GM20000 (cell line): ENCODE data around the gene NOSIP.

Experiments
- DNase-seq: peaks from one replicate; pipeline ENCODE4 v3.0.0; 2012; ENCODE audit warnings: low spot score
- TF ChIP-seq, protein P1 (sequence below): IDR thresholded peaks from 2 replicates; pipeline ENCODE4 v1.5.1; 2012; ENCODE audit warnings: mild to moderate bottlenecking, control low read depth; ENCODE audit errors: extremely low read depth, missing control alignments

Gene NOSIP

DNA sequence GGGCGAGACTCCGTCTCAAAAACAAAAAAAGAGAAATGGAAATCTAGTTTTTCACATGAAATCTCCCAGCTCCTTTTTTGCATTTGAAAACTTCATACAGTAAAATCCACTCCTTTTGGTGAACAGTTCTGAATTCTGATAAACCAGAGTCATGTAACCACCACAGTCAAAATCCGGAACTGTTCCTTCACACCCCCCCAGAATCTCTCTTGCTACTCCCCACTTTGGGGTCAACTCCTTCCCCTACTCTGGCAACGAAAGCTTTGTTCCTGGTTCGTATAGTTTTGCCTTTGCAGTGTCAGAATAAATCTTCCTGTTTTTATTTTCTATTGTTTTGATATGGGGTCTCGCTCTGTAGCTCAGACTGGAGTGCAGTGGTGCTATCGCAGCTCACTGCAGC lies 28.8 kb downstream of the NOSIP start:
- no peak for DNase-seq
- TF ChIP-seq, protein P1, sequence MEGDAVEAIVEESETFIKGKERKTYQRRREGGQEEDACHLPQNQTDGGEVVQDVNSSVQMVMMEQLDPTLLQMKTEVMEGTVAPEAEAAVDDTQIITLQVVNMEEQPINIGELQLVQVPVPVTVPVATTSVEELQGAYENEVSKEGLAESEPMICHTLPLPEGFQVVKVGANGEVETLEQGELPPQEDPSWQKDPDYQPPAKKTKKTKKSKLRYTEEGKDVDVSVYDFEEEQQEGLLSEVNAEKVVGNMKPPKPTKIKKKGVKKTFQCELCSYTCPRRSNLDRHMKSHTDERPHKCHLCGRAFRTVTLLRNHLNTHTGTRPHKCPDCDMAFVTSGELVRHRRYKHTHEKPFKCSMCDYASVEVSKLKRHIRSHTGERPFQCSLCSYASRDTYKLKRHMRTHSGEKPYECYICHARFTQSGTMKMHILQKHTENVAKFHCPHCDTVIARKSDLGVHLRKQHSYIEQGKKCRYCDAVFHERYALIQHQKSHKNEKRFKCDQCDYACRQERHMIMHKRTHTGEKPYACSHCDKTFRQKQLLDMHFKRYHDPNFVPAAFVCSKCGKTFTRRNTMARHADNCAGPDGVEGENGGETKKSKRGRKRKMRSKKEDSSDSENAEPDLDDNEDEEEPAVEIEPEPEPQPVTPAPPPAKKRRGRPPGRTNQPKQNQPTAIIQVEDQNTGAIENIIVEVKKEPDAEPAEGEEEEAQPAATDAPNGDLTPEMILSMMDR: no peak

DNA sequence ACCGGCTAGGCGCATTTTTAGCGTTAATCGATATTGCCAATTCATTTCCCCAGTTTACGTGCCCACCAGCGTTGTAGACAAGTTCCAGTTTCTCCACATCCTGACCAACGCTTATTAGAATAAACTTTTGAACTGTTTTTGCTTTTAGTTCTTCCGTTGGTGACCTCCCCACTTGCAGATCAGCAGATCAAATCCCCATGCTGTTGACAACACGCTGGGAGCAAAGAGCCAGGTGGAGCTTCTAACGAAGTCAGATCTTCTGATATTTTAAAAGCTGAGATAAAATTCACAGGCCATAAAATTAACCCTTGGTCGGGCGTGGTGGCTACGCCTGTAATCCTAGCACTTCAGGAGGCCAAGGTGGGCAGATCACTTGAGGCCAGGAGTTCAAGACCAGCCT lies 31.3 kb downstream of the NOSIP start:
- DNase-seq: no peak
- TF ChIP-seq, protein P1: no peak

DNA sequence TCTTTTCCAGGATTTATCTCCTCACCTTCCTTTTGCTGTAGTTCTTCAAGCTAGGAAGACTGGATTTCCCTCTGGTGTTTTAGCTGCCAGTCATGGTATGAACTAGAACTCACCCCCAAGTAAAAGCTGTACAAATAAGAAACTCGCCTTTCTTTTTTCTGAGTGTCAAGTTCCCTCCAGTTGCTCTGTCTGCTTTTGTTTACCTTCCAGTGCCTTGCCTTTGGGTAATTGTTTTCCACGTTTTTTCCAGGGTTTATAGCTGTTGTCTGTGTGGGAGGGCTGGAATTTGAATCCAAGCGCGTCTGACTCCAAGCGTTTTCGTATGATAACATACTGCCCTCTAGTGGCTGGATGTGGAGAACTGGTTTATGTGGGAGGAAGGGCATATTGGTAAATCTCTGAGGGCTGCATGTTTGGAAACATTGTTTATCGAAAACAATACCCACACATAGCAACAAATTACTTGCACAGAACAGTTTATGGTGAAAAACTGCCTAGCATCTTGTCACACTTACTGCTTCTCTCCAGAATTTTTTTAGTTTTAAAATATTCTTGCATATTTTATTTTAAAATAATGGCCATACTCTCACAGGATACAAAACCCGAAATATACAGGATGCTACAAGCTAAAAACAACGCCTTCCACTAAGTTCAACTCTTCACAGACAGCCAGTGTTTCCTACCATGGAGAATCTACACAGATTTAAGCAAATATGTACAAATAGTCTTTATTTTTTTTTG lies 33.4 kb downstream of the NOSIP start:
- DNase-seq: peak; percentile 85
- TF ChIP-seq, protein P1: peak; percentile 80

DNA sequence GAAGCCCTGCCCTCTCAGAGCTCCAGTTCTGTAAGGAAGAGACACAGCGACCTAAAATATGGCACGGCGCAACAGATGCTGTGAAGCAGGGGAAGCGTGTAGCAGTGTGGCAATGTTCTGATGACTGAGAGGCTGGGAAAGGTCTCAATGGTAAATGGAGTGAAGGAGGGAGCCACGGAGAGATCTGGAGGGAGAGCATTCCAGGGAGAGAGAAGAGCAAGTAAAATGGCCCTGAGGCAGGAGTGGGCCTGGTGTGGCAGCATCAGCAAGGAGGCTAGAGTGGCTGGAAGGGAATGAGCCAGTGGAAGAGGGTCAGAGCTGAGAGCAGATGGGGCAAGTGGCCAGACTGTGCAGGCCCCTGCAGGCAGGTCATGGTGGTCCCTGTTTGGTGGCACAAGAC lies 36.2 kb downstream of the NOSIP start:
- DNase-seq: no peak
- TF ChIP-seq, protein P1: no peak

DNA sequence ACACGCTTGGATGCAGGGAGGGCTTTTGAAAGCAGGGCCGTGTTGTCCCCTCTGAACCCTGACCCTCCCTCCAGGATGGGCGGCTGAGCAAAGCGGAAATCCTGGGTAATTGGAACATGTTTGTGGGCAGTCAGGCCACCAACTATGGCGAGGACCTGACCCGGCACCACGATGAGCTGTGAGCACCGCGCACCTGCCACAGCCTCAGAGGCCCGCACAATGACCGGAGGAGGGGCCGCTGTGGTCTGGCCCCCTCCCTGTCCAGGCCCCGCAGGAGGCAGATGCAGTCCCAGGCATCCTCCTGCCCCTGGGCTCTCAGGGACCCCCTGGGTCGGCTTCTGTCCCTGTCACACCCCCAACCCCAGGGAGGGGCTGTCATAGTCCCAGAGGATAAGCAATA lies 37.3 kb downstream of the NOSIP start:
- TF ChIP-seq, protein P1: no peak
- DNase-seq: no peak

DNA sequence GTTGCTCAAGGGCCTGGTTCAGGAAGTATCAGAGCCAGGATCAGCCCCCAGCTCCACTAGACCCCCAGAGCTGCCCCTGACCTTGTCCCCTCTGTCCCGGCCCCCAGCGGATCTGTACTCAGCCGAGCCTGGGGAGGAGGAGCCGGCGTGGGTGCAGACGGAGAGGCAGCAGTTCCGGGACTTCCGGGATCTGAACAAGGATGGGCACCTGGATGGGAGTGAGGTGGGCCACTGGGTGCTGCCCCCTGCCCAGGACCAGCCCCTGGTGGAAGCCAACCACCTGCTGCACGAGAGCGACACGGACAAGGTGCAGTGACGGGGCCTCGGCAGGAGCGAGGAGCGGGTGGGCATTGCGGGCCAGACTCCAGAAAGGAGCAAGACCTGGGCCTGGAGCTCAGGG lies 37.9 kb downstream of the NOSIP start:
- DNase-seq: no peak
- TF ChIP-seq, protein P1: no peak

DNA sequence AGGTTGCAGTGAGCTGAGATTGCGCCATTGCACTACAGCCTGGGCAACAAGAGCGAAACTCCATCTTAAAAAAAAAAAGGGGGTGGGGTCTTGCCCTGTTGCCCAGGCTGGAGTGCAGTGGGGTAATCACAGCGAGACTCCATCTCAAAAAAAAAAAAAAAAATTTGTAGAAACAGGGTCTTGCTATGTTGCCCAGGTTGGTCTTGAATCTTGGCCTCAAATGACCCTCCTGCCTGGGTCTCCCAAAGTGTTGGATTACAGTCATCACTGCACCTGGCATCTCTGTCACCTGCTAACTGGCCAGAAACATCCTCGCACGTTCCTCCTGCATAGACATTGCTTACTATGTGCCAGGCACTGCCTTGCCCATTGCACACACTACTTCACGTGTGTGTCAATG lies 38.4 kb downstream of the NOSIP start:
- TF ChIP-seq, protein P1: no peak
- DNase-seq: no peak
